ENCODE measurements around the gene MAP3K5.

The MAP3K5 gene

GRCh38 chr6:136771306-136771705 is 21.0 kb downstream of the MAP3K5 start:
- TF ChIP-seq CTCF (IDR thresholded peaks at IDR 0.05; ENCODE audit: insufficient read depth, missing control alignments) = no peak
- no peak for DNase-seq (ENCODE audit: insufficient read length, low spot score)
- no peak for FAIRE-seq

- no peak for DNase-seq (ENCODE audit: insufficient read length, low spot score)
- no peak for TF ChIP-seq CTCF (IDR thresholded peaks at IDR 0.05; ENCODE audit: insufficient read depth, missing control alignments)
- no peak for FAIRE-seq
These were observed 22.5 kb downstream of the MAP3K5 start for GRCh38 chr6:136769759-136770158.

- TF ChIP-seq CTCF (IDR thresholded peaks at IDR 0.05; ENCODE audit: insufficient read depth, missing control alignments) = no peak
- FAIRE-seq (no peak), DNase-seq (ENCODE audit: insufficient read length, low spot score) (no peak)
These were observed 23.2 kb downstream of the MAP3K5 start for GRCh38 chr6:136769124-136769523.

- DNase-seq (ENCODE audit: insufficient read length, low spot score) (no peak), FAIRE-seq (peak; percentile 11)
- no peak for TF ChIP-seq CTCF (IDR thresholded peaks at IDR 0.05; ENCODE audit: insufficient read depth, missing control alignments)
These were observed 24.5 kb downstream of the MAP3K5 start for GRCh38 chr6:136767570-136768309.

GRCh38 chr6:136767103-136767502 is 25.2 kb downstream of the MAP3K5 start:
- no peak for TF ChIP-seq CTCF (IDR thresholded peaks at IDR 0.05; ENCODE audit: insufficient read depth, missing control alignments)

GRCh38 chr6:136766274-136766673 is 26.0 kb downstream of the MAP3K5 start:
- no peak for TF ChIP-seq CTCF (IDR thresholded peaks at IDR 0.05; ENCODE audit: insufficient read depth, missing control alignments)
- FAIRE-seq (no peak), DNase-seq (ENCODE audit: insufficient read length, low spot score) (no peak)

More at GRCh38 chr6:136767103-136767502, 25.2 kb downstream of the MAP3K5 start:
- FAIRE-seq (no peak), DNase-seq (ENCODE audit: insufficient read length, low spot score) (no peak)

GRCh38 chr6:136764517-136764993 is 27.7 kb downstream of the MAP3K5 start:
- no peak for FAIRE-seq
- DNase-seq (ENCODE audit: insufficient read length, low spot score) = no peak

More at GRCh38 chr6:136764517-136764993, 27.7 kb downstream of the MAP3K5 start:
- no peak for TF ChIP-seq CTCF (IDR thresholded peaks at IDR 0.05; ENCODE audit: insufficient read depth, missing control alignments)

All from D721Med (cell line).